GM13976 (cell line): Measurements from ENCODE around the gene HMX2.

Experiments
- DNase-seq: peaks from one replicate; pipeline ENCODE4 v3.0.0; 2012; ENCODE audit warnings: low spot score
- CTCF ChIP-seq: IDR thresholded peaks from 2 replicates; pipeline ENCODE4 v1.5.1; 2012; ENCODE audit warnings: borderline replicate concordance, mild to moderate bottlenecking; ENCODE audit not compliant: insufficient read depth; ENCODE audit errors: extremely low read depth, missing control alignments, control extremely low read depth
- in situ Hi-C: fragments of 300-500 bp; cut with MboI; formaldehyde crosslinking; loops from one replicate; pipeline ENCODE4 v1.12.0; 2022; ENCODE audit warnings: low sequenced_read_pairs, mixed read lengths, inconsistent platforms; ENCODE audit not compliant: unreplicated experiment

Gene HMX2

DNA sequence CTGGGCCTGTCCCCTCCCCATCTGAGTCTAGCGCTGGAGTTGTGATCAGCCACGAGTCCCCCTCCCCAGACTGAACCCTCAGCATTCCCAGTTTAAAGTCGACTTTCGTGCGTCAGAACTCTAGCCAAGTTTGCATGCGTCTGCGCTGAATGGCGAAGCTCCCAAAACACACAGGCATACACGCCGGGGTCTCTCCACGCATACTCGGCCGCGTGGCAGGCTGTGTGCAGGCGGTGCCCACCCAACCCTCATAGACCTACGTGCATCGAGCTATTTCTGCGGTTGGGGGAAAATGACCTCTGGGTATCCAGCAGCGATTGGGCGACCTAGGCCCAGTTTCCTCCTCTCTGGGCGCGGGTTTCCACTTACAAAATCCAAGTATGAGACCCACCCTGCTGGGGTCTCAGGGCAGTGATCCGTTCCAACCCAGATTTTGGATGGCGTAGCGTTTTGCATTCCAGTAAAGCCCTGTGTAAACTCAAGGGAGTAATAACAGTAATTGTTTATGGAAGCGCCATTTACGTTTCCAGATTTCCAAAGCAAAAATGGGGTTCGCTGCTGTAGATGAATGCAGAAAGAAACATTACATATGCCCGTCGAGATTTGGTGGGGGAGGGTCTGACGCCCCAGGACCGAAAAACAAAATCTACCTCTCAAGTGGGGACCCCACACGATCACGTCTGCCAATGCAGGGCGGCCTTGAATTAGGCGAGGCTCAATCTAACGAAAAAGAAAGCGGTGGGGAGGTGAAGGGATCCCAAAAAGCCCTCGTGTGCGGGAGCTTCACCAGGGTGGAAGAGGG, 14.2 kb upstream of the HMX2 start:
- in situ Hi-C loops, result no loop called here

GRCh38 chr10:123134343-123134914, 13.5 kb upstream of the HMX2 start:
- DNase-seq, result peak; percentile 43
- no peak for TF ChIP-seq CTCF
- in situ Hi-C loops, result no loop called here

More for the DNA sequence above, 14.2 kb upstream of the HMX2 start:
- DNase-seq, result peak; percentile 32
- TF ChIP-seq CTCF, result no peak

DNA sequence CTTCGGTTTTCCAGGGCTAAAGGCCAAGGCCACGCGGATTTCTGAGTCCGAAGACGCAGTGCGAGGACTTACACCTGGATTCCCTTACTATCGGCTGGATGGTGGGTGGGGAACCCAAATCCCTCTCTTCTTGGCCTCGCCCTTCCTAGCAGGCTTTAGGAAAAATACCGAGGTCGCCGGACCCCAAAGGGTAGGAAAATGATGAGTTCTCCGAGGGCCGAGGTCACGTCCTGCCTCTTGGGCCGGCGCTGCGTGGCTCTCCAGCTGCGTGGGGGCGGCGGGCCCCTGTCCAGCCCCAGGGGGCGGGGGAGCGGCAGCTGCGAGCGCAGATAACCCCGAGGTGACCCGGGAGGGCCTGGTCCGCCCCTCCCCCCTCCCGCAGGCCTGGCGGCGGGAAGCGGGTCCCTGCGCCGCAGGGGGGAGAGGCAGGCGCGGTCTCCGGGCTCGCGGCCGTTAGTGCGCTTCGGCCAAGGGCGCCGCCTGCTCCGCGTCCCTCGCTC, 13.0 kb upstream of the HMX2 start:
- peak; percentile 69 for DNase-seq
- TF ChIP-seq CTCF, result no peak
- in situ Hi-C loops, result no loop called here

DNA sequence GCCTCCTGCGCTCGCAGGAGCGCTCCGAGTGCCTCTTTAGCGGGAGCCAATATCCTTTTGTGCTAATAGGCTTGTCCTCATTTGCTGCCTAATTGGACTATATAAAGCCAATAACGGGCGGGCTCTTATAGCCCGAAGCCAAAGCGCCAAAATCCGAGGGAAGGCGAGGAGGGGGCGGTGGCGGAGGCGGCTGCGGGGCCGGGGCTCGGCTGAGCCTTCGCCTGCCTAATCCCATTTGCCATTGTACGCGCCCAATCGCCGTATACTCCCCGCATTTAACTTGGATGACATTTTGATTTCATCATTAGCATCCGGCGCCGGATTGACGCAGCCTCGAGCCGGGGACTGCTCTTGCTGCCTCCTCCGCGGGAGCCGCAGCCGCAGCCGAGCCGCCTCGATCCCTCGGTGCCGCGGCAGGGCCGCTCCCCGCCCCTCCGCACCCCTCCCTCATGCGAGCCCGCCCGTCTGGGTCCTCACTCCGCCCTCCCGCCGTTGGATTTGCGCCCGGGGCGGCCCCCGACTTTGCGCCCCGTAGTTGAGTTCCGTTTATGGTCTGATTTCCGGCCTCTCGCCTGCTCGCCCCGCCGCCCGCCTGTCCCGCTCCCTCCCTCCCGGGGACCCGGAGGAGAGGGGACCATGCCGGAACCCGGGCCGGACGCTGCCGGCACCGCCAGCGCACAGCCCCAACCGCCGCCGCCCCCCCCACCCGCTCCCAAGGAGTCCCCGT, 12.4 kb upstream of the HMX2 start, which contains the start of gene HMX3:
HMX3 (plus strand) TSS at position 556 of the 727 bp plus-strand sequence; CDS start at position 637, 81 bp downstream.
- peak; percentile 85 for DNase-seq
- TF ChIP-seq CTCF, result no peak
- in situ Hi-C loops, result no loop called here

DNA sequence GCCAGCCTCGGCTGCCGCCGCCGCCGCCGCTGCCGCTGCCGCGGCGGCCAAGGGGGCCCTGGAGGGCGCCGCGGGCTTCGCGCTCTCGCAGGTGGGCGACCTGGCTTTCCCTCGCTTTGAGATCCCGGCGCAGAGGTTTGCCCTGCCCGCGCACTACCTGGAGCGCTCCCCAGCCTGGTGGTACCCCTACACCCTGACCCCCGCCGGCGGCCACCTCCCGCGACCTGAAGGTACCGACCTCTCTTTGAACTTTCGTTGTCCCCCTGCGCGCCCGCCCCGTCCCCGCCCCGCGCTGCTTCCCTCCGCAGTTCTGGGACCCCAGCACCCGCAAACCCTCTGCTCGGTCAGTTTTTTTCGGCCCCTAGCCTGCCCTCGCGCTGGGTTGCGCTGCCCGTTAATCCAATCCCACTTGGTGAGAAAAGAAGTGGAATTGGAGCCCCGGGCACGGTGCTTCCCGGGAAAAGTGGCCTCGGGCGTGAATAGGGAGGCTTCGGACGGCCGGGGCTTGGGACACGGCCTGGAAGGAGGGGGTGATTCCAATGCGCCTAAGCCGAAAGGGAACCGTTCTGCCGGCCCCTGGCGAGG, 11.6 kb upstream of the HMX2 start:
- in situ Hi-C loops, result no loop called here
- peak; percentile 51 for DNase-seq
- TF ChIP-seq CTCF, result no peak
